DMS 273 (cell line): ENCODE measurements around the gene DZANK1.
"Not testable (repeated sequence)": the region's sequence is repeated elsewhere in the genome, so short reads cannot be mapped to it uniquely, and the experiment has no call there.

Source experiments
- DNase-seq: peaks from one replicate; lab custom pipeline; 2025; ENCODE audit not compliant: unreplicated experiment; lab: John Stamatoyannopoulos, UW

DZANK1 gene

GRCh38 chr20:18380908-18381529, 85.8 kb downstream of the DZANK1 start:
- no peak for DNase-seq

DNA sequence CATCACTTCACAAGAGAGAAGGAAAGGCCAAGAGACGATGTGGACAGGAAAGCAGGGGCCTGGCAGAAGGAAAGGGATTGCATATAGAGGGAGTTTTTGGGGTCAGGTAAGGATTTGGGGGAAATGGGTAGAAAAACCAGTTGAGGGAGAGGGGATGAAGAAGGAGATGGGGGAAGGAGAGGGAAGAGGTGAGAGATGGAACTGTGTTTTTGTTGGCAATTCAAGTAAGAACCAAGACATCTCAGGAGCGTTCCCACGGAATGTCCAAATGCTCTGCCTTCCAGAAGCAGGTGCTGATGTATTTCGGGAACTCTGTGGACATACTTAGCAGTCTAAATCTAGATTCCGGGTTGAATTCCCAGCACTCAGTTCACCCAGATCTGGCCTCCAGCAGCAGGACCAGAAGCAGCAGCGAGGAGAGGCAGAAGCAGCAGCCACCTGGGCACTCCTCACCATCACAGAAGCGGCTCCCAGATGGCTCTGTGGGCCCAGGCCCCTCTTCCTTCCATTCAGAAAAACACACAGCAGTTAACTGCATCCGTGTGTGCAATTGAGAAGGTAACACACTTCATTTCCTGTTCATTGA, 88.8 kb downstream of the DZANK1 start:
- no peak for DNase-seq

- DNase-seq = not testable (repeated sequence)
Measured at GRCh38 chr20:18375551-18375950, 91.3 kb downstream of the DZANK1 start.

- no peak for DNase-seq
Measured at GRCh38 chr20:18372296-18372695, 94.5 kb downstream of the DZANK1 start.

DNA sequence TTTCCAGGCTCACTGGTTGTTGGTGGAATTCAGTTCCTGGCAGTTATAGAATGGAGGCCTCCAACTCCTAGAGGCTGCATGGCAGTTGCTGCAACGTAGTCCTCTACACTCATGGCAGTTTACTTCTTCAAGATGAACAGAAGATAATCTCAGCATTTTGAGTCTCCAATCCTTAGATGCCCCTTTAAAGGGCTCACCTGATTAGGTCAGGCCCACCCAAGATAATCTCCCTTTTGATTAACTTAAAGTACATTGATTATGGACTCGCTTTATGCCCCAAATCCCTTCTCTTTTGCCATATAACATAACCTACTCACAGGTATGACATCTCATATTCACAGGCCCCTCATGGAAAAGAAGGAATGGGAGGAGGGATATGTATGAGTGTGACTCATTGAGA, 102.1 kb downstream of the DZANK1 start:
- no peak for DNase-seq

DNA sequence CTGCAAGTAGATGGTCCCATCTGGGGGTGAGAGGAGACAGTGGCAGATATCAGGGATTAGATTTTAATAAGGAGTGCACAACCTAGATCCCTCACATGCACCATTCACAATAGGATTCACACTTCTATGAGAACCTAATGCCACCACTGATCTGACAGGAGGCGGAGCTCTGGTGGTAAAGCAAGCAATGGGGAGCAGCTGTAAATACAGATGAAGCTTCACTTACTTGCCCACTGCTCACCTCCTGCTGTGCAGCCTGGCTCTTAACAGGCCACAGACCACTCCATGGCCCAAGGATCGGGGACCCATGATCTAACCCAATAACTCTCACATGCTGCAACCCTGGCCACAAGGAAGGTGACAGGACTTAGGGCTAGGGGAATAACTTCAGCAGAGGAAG, 103.1 kb downstream of the DZANK1 start:
- no peak for DNase-seq

GRCh38 chr20:18362916-18363315, 103.9 kb downstream of the DZANK1 start:
- no peak for DNase-seq

DNA sequence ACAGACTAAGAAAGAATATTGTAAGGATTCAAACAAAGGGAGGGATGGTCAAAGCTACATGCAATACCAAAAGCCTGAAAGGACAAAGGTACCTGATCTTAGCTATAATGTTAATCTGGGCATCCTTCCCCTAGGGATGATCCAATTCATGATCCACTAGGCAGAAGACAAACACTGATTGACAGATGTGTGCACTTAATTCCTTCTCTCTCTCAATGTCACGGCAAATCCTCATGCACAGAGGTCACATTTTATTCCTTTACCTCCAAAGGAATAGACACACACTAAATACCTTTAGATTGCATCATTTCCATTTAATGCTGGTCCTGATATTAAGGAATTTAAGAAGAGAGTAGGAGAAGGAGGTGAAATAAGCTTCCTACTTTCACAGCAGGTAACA, 105.2 kb downstream of the DZANK1 start:
- DNase-seq = no peak

GRCh38 chr20:18360635-18361034, 106.2 kb downstream of the DZANK1 start:
- DNase-seq = no peak

DNA sequence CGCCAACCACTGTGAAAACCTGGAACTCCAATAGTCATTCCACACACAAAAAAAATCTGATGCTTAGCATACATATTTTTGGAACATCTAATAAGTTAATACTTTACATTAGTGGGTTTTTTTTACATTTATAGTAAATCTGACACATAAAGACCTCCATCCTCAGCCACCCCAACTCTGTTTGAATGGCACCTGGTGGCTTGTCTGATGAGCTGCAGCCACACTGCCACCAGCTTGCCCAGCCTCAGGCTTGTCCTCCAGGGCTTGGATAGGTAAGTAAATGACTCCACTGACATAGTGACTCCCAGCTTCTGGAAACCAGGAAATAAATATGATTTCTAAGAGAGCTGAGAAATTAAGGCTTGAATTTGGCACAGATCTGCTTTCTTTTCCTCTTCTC, 107.0 kb downstream of the DZANK1 start:
- DNase-seq = no peak

- DNase-seq = not testable (repeated sequence)
Measured at GRCh38 chr20:18349749-18350148, 117.1 kb downstream of the DZANK1 start.
